ENCODE measurements around the gene MSH3.
A peak's percentile ranks its signal among the peaks of the same experiment; 100 is the strongest.
"Not testable (repeated sequence)": the region's sequence is repeated elsewhere in the genome, so short reads cannot be mapped to it uniquely, and the experiment has no call there.

MSH3 gene

DNA sequence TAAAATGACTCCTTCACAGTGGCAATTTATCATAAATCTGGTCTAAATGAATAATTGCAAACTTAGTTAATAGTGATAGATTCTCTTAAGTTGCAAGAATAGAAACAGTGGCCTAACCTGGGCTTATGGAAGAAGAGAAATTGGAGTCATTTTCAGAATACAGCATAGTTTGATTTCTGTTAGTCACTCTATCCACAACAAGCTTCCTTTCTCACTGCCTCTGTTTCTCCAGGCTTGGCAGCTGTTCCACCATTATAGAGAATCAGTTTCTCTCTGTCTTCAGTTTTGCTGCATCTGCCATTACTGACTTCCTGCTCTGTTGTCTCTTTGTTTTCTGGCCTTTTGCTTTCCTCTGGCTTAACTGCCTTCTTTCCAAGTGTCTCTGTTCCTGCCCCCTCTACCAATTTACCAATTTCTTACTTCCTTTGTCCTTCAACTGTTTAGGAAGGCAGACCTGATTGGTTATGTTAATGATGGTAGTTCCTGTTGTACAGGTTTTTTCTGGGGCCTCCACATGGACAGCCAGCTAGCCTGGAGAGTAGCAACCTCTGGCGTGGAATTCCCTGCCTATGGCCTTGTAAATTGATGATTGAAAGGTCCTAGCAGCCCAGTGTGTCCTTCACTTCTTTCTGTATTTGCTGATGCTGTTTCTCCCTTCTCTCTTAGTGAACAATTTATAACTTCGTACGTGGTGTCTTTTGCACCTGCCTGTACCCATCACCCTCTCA, 229.8 kb downstream of the MSH3 start:
- TF ChIP-seq, protein P1, sequence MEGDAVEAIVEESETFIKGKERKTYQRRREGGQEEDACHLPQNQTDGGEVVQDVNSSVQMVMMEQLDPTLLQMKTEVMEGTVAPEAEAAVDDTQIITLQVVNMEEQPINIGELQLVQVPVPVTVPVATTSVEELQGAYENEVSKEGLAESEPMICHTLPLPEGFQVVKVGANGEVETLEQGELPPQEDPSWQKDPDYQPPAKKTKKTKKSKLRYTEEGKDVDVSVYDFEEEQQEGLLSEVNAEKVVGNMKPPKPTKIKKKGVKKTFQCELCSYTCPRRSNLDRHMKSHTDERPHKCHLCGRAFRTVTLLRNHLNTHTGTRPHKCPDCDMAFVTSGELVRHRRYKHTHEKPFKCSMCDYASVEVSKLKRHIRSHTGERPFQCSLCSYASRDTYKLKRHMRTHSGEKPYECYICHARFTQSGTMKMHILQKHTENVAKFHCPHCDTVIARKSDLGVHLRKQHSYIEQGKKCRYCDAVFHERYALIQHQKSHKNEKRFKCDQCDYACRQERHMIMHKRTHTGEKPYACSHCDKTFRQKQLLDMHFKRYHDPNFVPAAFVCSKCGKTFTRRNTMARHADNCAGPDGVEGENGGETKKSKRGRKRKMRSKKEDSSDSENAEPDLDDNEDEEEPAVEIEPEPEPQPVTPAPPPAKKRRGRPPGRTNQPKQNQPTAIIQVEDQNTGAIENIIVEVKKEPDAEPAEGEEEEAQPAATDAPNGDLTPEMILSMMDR (conservative IDR thresholded peaks at IDR 0.05; ENCODE audit: low read depth, low read length), result no peak
- H3K4me3 ChIP-seq (ENCODE audit: low read depth, low read length), result no peak overlapping the region
- DNase-seq (ENCODE audit: low read depth), result no peak

DNA sequence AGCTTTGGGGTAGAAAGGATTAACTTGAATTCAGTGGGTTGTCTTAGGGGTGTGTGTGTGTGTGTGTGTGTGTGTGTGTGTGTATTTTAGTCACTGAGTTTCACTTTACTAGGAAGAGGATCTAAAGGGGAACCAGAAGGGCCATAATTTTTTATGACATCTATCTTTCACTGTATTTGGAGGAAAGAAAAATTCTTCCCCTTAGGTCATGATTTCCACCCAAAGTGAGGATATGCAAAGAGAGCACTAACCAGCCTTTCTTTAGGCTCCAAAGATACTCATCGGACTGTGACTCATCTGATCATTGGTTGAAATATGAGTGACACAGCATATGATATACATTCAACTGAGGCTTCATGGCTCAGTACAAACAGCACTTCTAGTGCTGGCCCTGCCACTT, 230.5 kb downstream of the MSH3 start:
- DNase-seq (ENCODE audit: low read depth), result no peak
- TF ChIP-seq, protein P1 (conservative IDR thresholded peaks at IDR 0.05; ENCODE audit: low read depth, low read length), result no peak
- H3K4me3 ChIP-seq (ENCODE audit: low read depth, low read length), result no peak overlapping the region

DNA sequence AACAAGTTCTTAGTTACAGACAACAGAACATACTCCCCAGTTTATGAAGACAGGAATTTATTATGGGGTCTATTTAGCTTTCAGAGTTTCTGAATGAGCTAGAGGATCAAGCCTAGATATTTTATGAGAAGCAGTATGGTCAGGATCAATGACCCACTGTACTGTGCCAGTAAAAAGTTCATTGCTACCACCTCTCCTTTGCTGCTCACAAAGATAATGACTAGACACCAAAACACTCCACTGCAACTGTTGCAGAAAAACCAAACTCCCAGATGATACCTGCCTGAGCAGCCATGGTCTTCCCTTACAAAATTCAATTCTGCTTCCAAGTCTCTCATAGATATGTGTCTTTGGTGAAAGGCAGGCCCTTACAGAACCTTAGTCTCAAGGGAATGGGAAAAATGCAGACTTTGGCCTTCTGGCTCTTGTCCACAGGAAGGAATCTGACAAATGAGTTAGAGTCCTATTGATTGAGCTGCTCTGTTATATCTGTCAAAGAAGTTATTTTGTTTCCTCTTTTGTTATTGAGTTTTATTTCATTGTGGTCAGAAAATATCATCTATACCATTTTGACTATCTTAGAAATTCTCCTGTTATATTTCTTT, 231.0 kb downstream of the MSH3 start:
- DNase-seq (ENCODE audit: low read depth), result peak; percentile 44
- TF ChIP-seq, protein P1 (conservative IDR thresholded peaks at IDR 0.05; ENCODE audit: low read depth, low read length), result no peak
- H3K4me3 ChIP-seq (ENCODE audit: low read depth, low read length), result no peak overlapping the region

DNA sequence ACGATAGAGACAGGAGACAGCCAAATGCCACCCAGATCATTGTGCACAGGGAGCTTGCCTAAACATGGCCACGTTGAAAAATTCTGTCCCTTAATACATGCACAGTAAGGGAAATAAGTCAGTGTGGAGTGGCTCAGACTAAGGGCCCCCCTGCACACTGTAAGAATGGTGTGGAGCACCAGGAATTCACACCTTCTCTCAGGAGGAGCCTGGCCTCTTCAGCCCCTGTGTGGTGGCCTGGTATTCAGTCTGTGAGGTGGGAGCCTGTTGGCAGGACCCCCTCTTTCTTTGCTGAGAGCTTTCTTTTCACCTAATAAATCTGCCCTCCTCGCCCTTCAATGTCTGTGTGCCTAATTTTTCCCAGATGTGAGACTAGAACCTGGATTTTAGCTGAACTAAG, 239.6 kb downstream of the MSH3 start:
- H3K4me3 ChIP-seq (ENCODE audit: low read depth, low read length), result no peak overlapping the region
- TF ChIP-seq, protein P1 (conservative IDR thresholded peaks at IDR 0.05; ENCODE audit: low read depth, low read length), result no peak
- DNase-seq (ENCODE audit: low read depth), result no peak

DNA sequence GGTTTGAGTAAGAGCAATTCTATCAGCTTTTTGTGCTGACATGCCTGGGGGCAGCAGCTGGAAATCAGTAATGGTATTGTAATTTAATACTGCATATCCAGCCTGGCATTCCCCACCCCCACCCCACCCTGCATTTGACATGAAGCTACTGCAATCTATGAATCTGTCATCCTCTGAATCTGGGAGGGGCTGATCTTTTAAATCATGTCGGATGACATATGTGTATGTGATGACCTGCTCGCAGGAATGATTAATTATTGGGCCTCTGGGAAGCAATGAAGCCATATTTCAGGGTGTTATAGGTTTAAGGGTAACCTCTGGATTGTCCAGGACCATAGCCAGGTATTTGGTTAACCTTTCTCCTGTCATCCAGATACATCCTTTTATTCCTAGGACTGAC, 241.1 kb downstream of the MSH3 start:
- no peak for DNase-seq (ENCODE audit: low read depth)
- no peak overlapping the region for H3K4me3 ChIP-seq (ENCODE audit: low read depth, low read length)
- TF ChIP-seq, protein P1 (conservative IDR thresholded peaks at IDR 0.05; ENCODE audit: low read depth, low read length), result no peak

DNA sequence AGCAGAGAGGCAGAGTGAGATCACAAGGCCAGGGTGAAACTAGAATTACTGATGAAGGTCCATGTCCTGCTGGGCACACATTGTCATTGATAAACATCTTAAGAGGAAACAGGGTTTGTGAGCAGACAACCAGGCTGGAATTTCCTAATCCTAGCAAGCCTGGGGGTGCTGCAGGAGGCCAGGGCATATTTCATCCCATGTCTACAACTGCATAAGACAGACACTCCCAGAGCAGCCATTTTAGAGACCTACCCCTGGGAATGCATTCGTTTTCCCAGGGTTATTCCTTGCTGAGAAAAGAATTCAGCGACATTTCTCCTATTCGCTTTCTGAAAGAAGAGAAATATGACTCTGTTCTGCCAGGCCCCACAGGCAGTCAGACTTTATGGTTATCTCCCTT, 248.2 kb downstream of the MSH3 start:
- DNase-seq (ENCODE audit: low read depth); H3K4me3 ChIP-seq (ENCODE audit: low read depth, low read length): not testable (repeated sequence)

DNA sequence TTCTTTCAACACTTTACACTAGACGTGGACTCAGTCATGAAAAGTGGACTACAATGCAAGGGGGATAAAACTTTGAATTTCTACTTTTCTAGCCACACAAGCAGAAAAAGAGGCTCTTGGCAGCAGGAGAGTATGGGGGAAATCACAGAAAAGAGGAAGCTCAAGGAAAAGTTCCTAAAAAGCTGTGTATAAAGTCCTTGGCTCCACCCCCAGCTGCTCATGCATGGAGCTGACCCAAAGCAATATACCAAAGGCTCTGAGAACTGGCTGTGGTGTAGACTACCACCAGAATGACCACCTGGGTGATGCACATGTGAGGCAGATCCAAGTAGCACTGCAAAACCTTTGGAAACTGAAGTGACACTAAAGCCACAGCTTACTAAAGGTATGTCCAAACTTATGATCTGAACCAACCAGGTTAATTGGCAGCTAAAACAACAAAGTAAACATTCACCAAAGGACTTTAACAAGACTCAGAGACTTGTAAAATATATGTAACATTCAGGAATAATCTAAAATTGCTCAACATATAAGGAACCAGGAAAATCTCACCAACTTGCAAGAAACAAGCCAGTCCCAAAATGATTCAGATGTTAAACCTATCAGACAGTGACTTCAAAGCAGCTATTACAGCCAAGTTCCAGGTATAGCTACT, 250.2 kb downstream of the MSH3 start:
- TF ChIP-seq, protein P1 (conservative IDR thresholded peaks at IDR 0.05; ENCODE audit: low read depth, low read length), result no peak
- DNase-seq (ENCODE audit: low read depth), result no peak
- H3K4me3 ChIP-seq (ENCODE audit: low read depth, low read length), result no peak overlapping the region

Measured in choroid plexus epithelial cell (primary cell).